Subcutaneous adipose tissue (tissue), 4 donors: ENCODE data around the gene F13B. TPM values are rescaled to one million over a fixed set of nuclear protein-coding genes. Genes with fewer than 3 reads are reported as not detected.

Source experiments
- CTCF ChIP-seq: fragments of 450-650 bp; IDR thresholded peaks from one replicate; pipeline ENCODE4 v1.5.1; 2016; ENCODE audit warnings: low read depth, mild to moderate bottlenecking, control low read depth, antibody characterized with exemption, moderate library complexity
- total RNA-seq, 4 donors: library from RNA; depleted of rRNA; stranded (reverse); fragments of >200 nt; gene quantifications; one replicate each; pipeline ENCODE4 v1.1.0, GENCODE V29; 2016

Gene F13B
- total RNA-seq, 4 donors from 2014 or later, result not detected

GRCh38 chr1:197073978-197074377 lies 6.9 kb upstream of the F13B start:
- no peak for TF ChIP-seq CTCF

- TF ChIP-seq CTCF, result no peak
Measured at GRCh38 chr1:197067457-197067818, 378 bp upstream of the F13B start.

GRCh38 chr1:197066277-197066676 lies 783 bp downstream of the F13B start:
- no peak for TF ChIP-seq CTCF

- TF ChIP-seq CTCF, result no peak
Measured at GRCh38 chr1:197065559-197065958, 1.5 kb downstream of the F13B start.

GRCh38 chr1:197063212-197063611 lies 3.8 kb downstream of the F13B start:
- no peak for TF ChIP-seq CTCF

- no peak for TF ChIP-seq CTCF
Measured at GRCh38 chr1:197062692-197063091, 4.4 kb downstream of the F13B start.

- no peak for TF ChIP-seq CTCF
Measured at GRCh38 chr1:197049100-197049499, 18.0 kb downstream of the F13B start.
